Muscle of leg (tissue), 11 donors: ENCODE data around the gene PANX2. TPM values are rescaled to one million over a fixed set of nuclear protein-coding genes. Genes with fewer than 3 reads are reported as not detected.
A peak's percentile ranks its signal among the peaks of the same experiment; 100 is the strongest.
"Not testable (repeated sequence)": the region's sequence is repeated elsewhere in the genome, so short reads cannot be mapped to it uniquely, and the experiment has no call there.

Experiments
- DNase-seq: peaks from one replicate; pipeline ENCODE4 v3.0.0; 2013
- H3K27ac ChIP-seq: one replicate; pipeline ENCODE4 v1.5.1; 2013; ENCODE audit warnings: mild to moderate bottlenecking, low read length, control low read depth
- H3K27me3 ChIP-seq: one replicate; pipeline ENCODE4 v1.6.1; 2013; ENCODE audit warnings: low read length; ENCODE audit not compliant: control insufficient read depth, insufficient read depth
- H3K36me3 ChIP-seq: one replicate; pipeline ENCODE4 v1.6.1; 2013; ENCODE audit warnings: low read length; ENCODE audit not compliant: control insufficient read depth, insufficient read depth
- H3K4me1 ChIP-seq: one replicate; pipeline ENCODE4 v1.6.1; 2013; ENCODE audit warnings: low read length; ENCODE audit not compliant: control insufficient read depth, insufficient read depth
- H3K4me3 ChIP-seq: one replicate; pipeline ENCODE4 v1.5.1; 2013; ENCODE audit warnings: low read length, control low read depth
- H3K9me3 ChIP-seq: replicated peaks from 2 replicates; pipeline ENCODE4 v1.6.1; 2013; ENCODE audit warnings: low read depth, low read length; ENCODE audit not compliant: control insufficient read depth
- WGBS: methylation state at CpG from one replicate; pipeline ENCODE4 v1.1.5; 2013; ENCODE audit warnings: missing lambda C conversion rate; ENCODE audit not compliant: insufficient coverage; 5-methylcytosine and 5-hydroxymethylcytosine counted together
- polyA plus RNA-seq, 8 donors: library from polyadenylated mRNA; unstranded; fragments of 120-200 nt; gene quantifications; one replicate each; pipeline versions ENCODE4 v1.2.1 to v1.2.3, GENCODE V29; 2013; ENCODE audit warnings: inconsistent platforms in 1 of 8, low replicate concordance in 1 of 8; ENCODE audit not compliant: insufficient read length in 8 of 8, insufficient read depth in 1 of 8
- total RNA-seq: library from RNA; stranded (reverse); fragments of 120-200 nt; gene quantifications from one replicate; pipeline ENCODE4 v1.2.4, GENCODE V29; 2013

PANX2 gene
- total and polyA plus RNA-seq, 9 donors, result 0.04 to 0.19 (median 0.15) TPM

- WGBS, result under 1% methylated on average over 98 of the region's 105 CpGs
- Histone ChIP-seq H3K27ac (no peak within 1 kb of the TSS), H3K4me1 (peaks cover 16% of the 10 kb centered on the region), H3K36me3 (peaks cover 39% of the 10 kb centered on the region), H3K4me3 (peak within 1 kb of the TSS; percentile 59), H3K9me3 (no peaks in the 10 kb centered on the region), H3K27me3 (no peaks in the 10 kb centered on the region)
- DNase-seq, result peak; percentile 96
These were observed 30.1 kb downstream of the PANX2 start, which contains the start of gene SELENOO for GRCh38 chr22:50200461-50201190. Gene SELENOO (plus strand): TSS chr22:50201011. CDS start chr22:50201037, 26 bp downstream.

- Histone ChIP-seq H3K9me3 (no peaks in the 10 kb centered on the region), H3K27ac (no peak overlapping the region), H3K27me3 (no peaks in the 10 kb centered on the region), H3K36me3 (peaks cover 44% of the 10 kb centered on the region), H3K4me1 (peaks cover 19% of the 10 kb centered on the region), H3K4me3 (peak overlapping the region; percentile 59)
- no peak for DNase-seq
- under 1% methylated on average over 96 of the region's 115 CpGs for WGBS
These were observed 30.9 kb downstream of the PANX2 start for GRCh38 chr22:50201191-50202129.

- Histone ChIP-seq H3K4me3 (peak overlapping the region; percentile 59), H3K9me3 (no peaks in the 10 kb centered on the region), H3K36me3 (peaks cover 50% of the 10 kb centered on the region), H3K27me3 (no peaks in the 10 kb centered on the region), H3K27ac (no peak overlapping the region), H3K4me1 (peaks cover 21% of the 10 kb centered on the region)
- no peak for DNase-seq
- WGBS, result 65% methylated on average over 7 of the region's 13 CpGs
These were observed 31.7 kb downstream of the PANX2 start for GRCh38 chr22:50202130-50202666.

GRCh38 chr22:50203288-50203687 lies 32.8 kb downstream of the PANX2 start:
- DNase-seq, result no peak
- peaks cover 55% of the 10 kb centered on the region for H3K36me3 ChIP-seq
- peaks cover 30% of the 10 kb centered on the region for H3K4me1 ChIP-seq
- H3K27me3 ChIP-seq, result no peaks in the 10 kb centered on the region
- WGBS, result no CpG with 5 or more reads among the region's 1 CpG
- no peak overlapping the region for H3K27ac ChIP-seq
- H3K4me3 ChIP-seq, result no peak overlapping the region
- H3K9me3 ChIP-seq, result no peaks in the 10 kb centered on the region

- no peak overlapping the region for H3K4me3 ChIP-seq
- 91% methylated on average over 4 of the region's 7 CpGs for WGBS
- H3K4me1 ChIP-seq, result peaks cover 39% of the 10 kb centered on the region
These were observed 34.0 kb downstream of the PANX2 start for GRCh38 chr22:50204571-50204970.

GRCh38 chr22:50204998-50205397 lies 34.5 kb downstream of the PANX2 start:
- peaks cover 60% of the 10 kb centered on the region for H3K36me3 ChIP-seq
- H3K27me3 ChIP-seq, H3K4me3 ChIP-seq, H3K27ac ChIP-seq, DNase-seq, H3K9me3 ChIP-seq: not testable (repeated sequence)
- H3K4me1 ChIP-seq, result peaks cover 36% of the 10 kb centered on the region
- WGBS, result 92% methylated on average over 8 of the region's 9 CpGs

More at GRCh38 chr22:50204571-50204970, 34.0 kb downstream of the PANX2 start:
- no peak for DNase-seq
- no peaks in the 10 kb centered on the region for H3K27me3 ChIP-seq
- peaks cover 57% of the 10 kb centered on the region for H3K36me3 ChIP-seq
- no peak overlapping the region for H3K27ac ChIP-seq
- no peaks in the 10 kb centered on the region for H3K9me3 ChIP-seq

- peaks cover 33% of the 10 kb centered on the region for H3K4me1 ChIP-seq
- H3K27ac ChIP-seq, result no peak overlapping the region
These were observed 35.4 kb downstream of the PANX2 start for GRCh38 chr22:50205781-50206569.

GRCh38 chr22:50206599-50206998 lies 36.1 kb downstream of the PANX2 start:
- Histone ChIP-seq H3K9me3 (no peaks in the 10 kb centered on the region), H3K27ac (no peak overlapping the region), H3K4me3 (no peak overlapping the region), H3K4me1 (peaks cover 33% of the 10 kb centered on the region), H3K27me3 (no peaks in the 10 kb centered on the region), H3K36me3 (peaks cover 72% of the 10 kb centered on the region)
- 36% methylated on average over 10 of the region's 10 CpGs for WGBS
- DNase-seq, result no peak

More at GRCh38 chr22:50205781-50206569, 35.4 kb downstream of the PANX2 start:
- Histone ChIP-seq H3K4me3 (no peak overlapping the region), H3K36me3 (peaks cover 69% of the 10 kb centered on the region), H3K27me3 (no peaks in the 10 kb centered on the region), H3K9me3 (no peaks in the 10 kb centered on the region)
- DNase-seq, result no peak
- 88% methylated on average over 45 of the region's 45 CpGs for WGBS

GRCh38 chr22:50207383-50208140 lies 37.0 kb downstream of the PANX2 start:
- 66% methylated on average over 14 of the region's 23 CpGs for WGBS
- no peak for DNase-seq
- H3K4me1 ChIP-seq, result peaks cover 25% of the 10 kb centered on the region
- H3K4me3 ChIP-seq, result no peak overlapping the region
- peaks cover 81% of the 10 kb centered on the region for H3K36me3 ChIP-seq
- H3K27me3 ChIP-seq, result no peaks in the 10 kb centered on the region
- no peaks in the 10 kb centered on the region for H3K9me3 ChIP-seq
- H3K27ac ChIP-seq, result peak overlapping the region; percentile 13
